Muscle of arm (tissue), 12 donors: Measurements from ENCODE around the gene NEDD4. TPM values are rescaled to one million over a fixed set of nuclear protein-coding genes. Genes with fewer than 3 reads are reported as not detected.
"Not testable (repeated sequence)": the region's sequence is repeated elsewhere in the genome, so short reads cannot be mapped to it uniquely, and the experiment has no call there.

Experiments used
- DNase-seq: peaks from one replicate; pipeline ENCODE4 v3.0.0-alpha.2; 2013
- polyA plus RNA-seq, 12 donors: library from polyadenylated mRNA; unstranded; fragments of 120-200 nt; gene quantifications; one replicate each; pipeline ENCODE4 v1.2.1, GENCODE V29; 2013; ENCODE audit not compliant: insufficient read length in 12 of 12

NEDD4 gene
- polyA plus RNA-seq, 12 donors = 9.6 to 31.8 (median 13.2) TPM; not detected in 1

DNA sequence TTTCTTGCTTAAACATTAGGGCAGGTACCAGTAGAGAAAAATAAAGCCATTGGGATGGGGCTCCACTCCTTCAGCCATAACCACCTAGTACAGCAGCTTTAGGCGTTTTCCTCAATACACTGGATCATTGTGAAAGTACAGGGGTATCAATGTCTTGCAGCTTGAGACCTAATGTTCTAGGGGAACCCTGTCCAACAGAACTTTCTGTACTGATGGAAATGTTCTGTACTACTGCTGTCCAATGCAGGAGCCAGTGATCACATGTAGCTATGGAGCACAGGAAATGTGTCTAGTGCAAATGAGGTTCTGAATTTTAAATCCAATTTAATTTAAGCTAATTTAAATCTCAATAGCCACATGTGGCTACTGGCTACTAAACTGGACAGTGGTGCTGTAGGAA lies 93.9 kb downstream of the NEDD4 start:
- no peak for DNase-seq

DNA sequence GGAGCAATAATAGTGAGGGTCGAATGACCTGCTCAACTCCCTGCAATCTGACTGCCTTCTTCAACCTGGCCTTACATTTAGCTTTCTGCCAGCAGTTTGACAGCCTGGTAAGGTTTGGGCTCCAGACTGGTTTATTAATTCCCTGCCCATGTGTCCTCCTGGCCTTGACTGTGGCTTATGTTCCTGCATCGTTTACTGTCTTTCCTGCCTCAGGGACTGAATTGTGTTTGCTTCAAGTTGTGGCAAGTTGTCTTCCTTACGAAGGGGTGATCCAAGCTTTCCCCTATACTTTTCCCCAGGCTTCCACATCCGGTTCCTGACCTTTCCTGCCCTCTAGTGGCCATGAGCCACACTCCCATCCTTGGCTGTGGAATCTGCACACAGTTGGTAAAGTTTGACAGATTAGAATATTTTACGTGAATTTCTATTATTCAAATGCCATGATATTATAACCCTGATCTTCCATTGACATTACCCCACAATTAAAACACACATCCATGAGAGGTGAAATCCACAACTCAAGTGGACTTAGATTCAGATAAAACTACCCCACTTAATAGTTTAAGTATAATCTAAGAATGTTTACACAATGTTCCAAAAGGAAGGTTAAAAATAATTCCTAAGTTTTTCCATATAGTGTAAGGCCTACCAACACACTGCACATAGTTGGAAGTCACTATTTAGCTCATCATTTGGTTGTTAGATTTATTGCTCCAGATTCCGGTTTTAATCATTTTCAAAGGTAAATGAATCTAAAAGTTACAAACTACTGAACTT lies 95.7 kb downstream of the NEDD4 start:
- peak; percentile 41 for DNase-seq

DNA sequence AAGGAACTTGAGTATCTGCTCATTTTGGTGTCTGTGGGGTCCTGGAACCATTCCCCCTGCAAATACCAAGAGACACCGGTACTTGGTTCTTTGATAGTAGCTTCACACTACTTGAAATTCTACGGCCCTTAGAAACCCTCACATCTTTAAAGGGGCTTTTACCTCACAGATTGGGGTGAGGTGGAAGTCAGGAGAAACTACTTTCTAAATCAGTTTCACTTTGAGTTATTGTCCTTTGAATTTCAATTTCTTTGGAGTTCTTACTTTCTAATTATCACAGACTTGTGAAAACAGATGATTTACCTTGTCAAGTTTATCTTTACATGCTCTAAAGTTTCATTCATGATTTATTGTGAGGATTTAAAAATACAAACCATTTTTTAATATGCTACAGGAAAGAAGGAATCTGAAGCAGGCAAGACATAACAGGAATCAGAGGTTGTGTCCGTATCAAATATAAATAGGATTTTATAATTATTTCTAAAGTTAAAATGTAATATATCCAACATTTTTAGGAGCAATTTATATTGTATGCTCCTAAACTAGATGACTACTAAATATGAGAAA lies 98.9 kb downstream of the NEDD4 start:
- no peak for DNase-seq

DNA sequence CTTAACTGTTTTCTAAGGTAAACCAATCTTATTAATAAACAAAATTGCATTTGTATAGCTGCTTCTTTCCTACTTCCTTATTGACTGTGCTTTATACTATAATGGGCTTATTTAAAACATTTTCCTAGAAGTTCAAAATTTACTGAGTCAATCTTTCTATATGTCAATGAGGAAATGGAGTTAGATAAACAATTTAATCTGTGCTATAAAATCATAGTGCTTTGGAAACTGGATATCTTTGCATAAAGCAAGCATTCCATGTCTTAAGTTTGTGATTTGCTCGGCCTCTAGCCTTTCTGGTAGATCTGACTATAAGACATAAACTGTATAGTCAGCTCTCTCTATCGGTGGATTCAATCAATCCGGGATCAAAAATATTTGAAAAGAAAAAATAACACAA lies 99.6 kb downstream of the NEDD4 start:
- no peak for DNase-seq

DNA sequence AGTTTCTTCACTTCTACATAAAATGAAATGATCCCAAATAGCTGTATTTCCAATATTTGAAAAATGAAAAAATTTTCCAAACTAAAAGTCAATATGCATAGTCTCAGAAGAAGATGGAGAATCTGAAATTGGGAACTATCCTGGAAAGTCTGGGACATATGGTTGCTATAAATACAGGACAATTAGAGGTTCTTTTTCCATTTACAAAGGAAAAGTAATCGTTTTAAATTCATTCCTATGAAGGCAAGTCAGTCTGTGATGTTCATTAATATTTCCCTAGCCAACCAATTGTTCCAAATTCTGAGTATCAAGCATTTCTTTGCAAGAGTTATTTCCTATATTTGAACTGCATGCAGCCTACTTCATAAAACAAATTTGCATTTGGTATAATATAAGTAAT lies 102.2 kb downstream of the NEDD4 start:
- peak; percentile 58 for DNase-seq

DNA sequence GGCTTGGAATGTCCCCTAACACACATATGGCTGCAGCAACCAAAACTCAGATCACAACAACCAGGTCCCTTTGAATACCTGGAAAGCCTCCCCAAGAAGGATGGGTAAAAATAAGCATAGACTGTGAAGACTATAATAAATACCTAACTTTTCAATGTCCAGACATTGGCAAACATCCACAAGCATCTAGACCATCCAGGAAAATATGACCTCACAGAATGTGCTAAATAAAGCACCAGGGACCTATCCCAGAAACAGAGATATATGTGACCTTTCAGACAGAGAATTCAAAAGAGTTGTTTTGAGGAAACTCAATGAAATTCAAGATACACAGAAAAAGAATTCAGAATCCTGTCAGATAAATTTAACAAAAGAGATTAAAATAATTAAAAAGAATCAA lies 109.2 kb downstream of the NEDD4 start:
- DNase-seq = peak; percentile 41

DNA sequence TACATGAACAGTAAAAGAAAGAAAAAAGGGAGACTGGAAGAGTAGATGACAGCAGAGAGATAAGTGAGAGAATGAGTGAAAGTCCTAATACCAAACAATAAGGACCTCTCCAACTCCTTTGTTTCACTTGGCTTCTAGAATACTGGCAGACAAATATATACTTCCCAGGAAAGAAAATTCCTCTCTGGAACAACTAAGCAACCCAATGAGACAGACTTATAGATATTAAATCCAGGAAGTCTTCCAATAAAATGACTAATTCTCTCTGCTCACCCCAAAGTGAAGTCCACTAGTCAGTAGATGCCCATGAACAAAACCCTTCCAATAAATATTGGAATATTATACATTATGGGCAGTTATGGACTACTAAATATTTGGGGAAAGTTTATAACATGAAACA lies 114.2 kb downstream of the NEDD4 start:
- no peak for DNase-seq

DNA sequence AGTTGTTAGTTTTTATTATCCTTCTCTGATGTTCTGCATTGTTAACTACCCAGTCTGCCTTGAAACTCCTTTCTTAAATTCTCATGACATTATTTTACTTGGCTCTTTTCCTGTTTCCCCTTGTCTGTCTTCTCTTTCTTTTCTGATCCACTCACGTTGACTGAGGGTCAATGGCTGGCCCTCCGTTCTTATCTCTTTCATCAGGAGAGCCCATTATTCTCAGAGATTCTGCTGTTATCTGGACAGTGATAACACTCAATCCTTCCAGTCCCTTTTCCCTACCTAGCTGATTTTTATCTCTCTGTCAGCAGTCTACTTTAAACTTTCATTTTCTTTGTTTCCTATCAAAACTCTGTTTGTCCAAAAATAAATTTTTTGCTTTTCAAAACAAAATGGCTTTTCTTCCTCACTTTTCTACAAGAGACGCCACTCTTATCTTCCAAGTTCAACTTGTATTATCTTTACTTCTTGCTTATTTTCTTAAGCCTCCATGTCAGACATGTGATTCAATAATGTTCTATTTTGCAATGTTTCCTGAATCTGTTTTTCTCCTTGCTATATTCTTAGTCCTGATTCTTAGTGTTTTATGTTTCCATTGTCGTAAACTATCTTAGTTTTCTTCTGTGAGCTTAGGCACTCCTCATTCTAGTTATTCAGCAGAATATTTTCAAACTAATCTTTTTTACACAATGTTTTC lies 120.2 kb downstream of the NEDD4 start:
- no peak for DNase-seq

DNA sequence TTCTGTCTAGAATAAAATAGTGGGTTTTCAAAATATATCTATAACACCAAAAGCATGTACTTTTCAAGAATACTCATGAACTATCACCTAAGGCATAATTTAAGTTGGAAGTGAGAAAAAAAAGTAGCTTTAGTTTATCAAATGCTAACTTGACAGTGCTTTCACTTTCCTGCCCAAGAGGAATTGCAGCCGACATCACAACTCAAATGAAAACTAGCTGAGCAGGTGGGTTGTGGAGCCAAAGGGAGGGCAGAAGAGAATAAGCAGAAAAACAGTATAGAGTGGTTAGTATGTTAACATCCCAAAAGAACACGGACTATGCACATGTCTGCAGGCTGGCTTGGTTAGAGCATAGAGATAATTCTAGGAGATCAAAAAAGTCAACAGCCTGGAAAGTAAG lies 120.9 kb downstream of the NEDD4 start:
- DNase-seq = no peak

DNA sequence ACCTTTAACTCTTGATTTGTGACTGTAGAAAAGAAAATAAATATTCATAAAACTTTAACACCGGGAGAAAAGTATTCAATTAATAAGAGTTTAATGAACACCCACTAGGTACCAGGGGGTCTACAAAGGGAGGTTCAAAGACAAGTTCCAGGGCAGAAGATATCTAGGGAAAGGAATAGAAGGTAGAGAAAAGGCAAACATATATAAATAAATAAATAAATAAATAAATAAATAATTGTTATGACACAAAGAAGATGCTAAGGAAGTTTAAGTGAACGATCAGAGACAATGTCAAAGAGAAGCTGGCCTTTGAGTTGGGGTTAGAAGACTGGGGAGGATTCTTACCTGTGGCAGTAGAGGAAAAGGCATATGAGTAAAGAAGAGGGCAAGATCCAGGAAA lies 123.8 kb downstream of the NEDD4 start:
- DNase-seq = no peak

DNA sequence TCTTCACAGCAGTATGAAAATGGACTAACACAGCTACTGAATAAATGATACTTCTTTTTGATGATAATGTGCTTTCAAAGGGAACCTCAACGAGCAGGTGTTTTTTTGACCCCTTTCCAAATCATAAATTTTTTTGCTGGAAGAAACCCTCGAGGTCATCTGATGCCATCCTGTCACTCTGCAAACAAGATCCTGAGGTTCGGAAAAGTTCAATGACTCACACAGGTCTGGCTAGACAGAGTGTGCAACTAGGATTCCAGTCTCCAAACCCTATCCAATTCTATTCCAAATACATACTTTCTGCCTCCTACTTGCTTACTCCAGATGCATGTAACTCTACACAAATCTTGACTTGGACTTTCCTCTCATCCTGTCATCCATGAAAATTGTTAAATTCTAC lies 124.7 kb downstream of the NEDD4 start:
- no peak for DNase-seq

DNA sequence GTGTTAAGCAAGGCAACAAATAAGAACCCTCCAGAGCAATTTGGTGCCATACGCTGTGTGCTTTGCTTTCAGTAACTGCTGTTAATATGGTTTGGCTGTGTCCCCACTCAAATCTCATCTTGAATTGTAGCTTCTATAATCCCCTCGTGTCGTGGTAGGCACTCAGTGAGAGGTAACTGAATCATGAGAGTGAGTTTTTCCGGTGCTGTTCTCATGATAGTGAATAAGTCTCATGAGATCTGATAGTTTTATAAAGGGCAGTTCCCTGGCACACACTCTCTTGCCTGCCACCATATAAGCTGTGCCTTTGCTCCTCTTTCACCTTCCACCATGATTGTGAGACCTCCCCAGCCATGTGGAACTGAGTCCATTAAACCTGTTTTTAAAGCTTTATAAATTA lies 125.1 kb downstream of the NEDD4 start:
- DNase-seq = not testable (repeated sequence)

DNA sequence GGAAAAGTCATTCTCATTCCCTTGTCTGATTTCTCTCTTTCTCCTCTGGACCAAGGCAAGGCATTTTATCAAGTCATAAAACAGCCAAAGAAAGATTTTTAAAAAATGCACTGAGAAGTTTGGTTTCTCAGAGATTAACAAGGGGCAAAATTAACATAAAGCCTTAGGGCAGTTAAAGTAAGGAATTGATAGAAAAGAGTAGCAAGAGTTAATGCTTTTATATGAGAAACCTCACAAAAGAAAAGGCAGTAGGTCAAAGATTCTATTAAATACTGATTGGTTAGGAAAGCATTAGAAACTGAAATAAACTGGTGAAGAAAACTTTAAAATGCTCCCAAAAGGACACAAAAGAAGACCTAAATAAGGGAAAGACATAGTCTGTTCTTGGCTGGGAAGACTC lies 129.5 kb downstream of the NEDD4 start:
- DNase-seq = no peak

DNA sequence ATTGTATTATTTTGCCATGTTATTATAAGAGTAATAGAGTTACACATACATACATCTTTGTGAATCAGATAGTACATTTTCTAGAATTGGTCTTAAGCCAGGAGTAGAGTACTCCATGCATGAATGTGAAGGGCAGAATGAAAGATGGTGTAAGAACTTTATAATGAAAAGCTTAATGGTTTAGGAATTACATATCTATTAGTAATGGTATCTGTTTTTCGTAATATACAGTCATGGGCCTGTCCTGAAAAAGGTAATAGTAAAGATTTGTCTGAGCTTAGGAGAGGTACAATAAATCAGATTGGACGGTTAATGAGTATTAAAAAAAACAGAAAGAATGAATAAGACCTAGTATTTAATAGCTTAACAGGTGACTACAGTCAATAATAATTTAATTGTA lies 132.3 kb downstream of the NEDD4 start:
- no peak for DNase-seq

DNA sequence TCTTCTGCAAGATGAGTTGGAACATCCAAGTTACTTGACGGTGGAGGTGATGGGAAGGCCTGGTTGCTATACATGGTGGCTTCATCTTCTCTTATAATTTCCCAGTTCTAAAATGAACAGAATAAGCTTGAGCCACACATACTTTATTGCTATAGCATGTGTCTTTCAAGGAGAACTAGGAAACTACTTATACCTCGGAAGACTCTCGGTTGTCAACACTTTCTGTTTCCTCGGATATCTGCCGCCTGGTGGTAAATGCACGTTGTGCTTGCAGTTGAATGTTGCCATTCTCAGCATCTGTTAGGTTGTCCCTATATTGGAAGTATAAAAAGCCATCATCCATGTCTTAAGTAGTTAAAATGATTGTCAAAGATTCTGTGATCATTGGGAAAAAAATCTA lies 132.9 kb downstream of the NEDD4 start:
- DNase-seq = no peak

DNA sequence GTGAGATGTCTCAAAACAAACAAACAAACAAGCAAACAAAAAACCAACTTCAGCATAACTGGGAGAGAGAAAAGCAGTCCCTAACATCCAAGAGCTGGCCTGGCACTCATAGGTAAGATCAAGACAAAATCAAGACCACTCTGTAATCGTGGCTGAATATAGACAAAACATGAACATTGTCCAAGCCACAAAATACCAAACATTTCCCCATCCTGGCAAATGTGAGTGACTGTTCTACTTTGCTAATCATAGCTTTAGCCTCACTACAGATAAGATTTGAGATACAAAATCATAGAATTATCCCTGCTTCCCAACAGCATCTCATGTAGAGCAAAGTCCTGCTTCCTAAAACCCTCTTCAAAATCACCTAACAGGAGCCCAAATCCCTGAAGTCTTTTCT lies 133.7 kb downstream of the NEDD4 start:
- DNase-seq = no peak

DNA sequence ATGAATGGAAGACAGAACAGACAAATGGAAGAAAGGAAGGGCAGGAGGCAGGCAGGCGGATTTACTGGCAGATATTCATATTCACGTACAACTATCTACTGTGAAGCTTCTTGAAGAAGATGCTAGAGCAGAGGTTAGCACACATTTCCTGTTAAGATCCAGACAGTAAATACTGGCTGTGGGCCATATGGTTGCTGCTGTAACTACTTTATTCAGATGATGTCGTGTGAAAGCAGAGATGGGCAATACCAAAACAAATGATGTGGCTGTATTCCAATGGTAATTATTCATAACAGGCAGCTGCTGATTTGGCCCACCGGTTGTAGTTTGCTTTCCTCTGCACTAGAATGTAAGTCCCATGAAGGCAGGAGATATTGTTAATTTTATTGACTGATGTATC lies 134.8 kb downstream of the NEDD4 start:
- no peak for DNase-seq

DNA sequence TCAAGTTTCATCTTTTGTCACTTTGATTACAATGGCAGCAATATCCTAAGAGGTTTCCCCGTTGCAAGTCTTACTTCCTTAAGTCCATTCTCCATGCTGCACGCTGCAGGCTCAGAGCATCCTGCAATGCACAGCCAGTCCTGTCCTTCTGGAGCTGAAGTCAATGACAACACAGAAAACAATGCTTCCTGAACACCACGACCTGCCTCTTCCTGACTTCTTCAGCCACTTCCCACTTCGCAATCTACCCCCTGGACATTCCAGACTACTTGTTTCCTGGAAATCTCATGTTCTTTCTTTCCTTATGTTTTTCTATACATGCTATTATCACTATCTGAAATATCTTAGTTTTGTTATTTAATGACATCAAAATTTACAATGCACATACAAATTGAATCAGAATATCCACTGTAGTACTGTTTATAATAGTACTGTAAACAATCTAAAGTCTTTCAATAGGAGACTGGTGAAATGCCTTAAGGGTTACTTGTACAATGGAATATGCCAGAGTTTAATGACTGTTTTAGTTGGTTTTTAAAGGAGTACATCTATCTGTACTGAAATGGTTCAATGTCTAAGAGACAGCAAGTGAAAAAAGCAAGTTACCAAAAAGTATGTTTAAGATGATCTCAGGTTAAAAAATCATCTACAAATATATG lies 136.8 kb downstream of the NEDD4 start:
- no peak for DNase-seq

DNA sequence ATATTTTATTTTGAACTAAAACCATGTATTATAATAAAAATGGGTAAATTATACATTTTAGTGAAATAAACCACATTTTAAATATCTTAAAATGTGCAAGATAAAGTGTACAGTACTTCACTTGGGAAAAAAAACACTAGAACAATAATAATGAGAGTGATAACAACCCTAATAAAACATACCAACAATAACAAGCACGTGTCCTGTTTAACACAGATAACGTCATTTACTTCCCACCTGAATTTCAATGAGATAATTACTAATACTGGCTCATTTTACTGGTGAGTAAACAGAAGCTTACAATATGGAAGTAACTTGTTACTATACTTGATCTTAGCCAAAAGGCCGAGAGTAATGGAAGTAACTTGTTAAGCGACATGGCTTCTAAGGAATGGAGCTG lies 140.3 kb downstream of the NEDD4 start:
- DNase-seq = no peak

DNA sequence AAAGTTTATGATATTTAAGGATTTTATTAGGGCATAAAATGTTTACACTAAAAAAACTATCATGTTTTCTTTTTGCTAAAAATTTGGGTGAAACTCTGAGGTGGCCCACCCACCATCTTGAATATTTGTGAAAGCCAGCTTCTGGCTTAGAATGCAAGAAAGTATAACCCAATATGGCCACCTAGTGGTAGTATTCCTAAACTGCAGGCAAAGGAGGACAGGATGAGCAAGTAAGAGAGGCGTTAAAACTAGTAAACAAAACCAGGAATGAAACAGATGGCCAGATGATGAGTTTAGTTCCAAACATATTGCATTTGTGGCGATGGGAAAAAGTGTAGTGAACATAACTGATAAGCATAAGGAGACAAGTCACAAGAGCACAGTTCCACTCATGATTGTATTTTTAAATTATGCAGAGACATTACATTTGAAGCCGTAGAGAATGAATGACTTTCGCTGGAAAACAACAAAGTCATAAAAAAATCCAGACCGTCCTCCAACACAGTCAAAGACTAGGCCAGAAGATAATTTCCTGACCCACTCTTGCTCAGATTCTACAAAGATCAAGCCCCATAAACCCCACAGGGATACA lies 147.2 kb downstream of the NEDD4 start:
- peak; percentile 80 for DNase-seq

DNA sequence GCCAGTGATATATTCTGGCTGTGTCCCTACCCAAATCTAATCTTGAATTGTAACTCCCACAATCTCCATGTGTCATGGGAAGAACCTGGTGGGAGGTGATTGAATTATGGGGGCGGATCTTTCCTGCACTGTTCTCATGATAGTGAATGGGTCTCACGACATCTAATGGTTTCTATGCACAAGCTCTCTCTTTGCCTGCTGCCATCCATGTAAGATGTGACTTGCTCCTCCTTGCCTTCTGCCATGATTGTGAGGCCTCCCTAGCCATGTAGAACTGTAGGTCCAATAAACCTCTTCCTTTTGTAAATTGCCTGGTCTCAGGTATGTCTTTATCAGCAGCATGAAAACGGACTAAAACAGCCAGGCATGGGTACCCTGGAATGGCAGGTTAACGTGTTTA lies 150.5 kb downstream of the NEDD4 start:
- not testable (repeated sequence) for DNase-seq

DNA sequence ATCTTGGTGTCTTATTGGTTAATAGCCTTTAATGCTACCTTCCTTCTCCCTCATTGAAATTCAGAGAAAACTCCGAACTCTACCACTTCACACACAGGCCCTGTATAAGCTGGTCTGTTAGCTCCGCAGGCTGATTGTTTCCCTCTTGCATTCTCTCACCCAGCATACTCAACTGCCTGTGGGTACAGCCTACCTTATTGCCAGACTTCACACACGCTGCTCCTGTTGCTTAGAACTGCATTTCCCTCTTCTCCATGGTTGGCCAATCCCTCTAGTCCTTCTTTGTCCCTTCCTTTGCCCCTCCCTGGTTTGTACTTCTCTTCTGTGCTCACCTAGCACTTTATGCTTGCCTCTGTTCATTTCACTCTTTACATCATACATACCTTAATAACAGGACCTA lies 157.5 kb downstream of the NEDD4 start:
- DNase-seq = no peak
